Breast epithelium (tissue), 3 donors: ENCODE data around the gene EGFL7.

Experiments used
- POLR2A ChIP-seq: fragments of 450-650 bp; IDR thresholded peaks from one replicate; pipeline ENCODE4 v1.6.1; 2016; ENCODE audit warnings: antibody characterized with exemption, mild to moderate bottlenecking, moderate library complexity
- POLR2AphosphoS5 ChIP-seq, 3 donors: sonication (generic); formaldehyde crosslinking; IDR thresholded peaks; one replicate each; pipeline ENCODE4 v1.6.1; 2017; ENCODE audit warnings: antibody characterized with exemption in 3 of 3
- TF ChIP-seq, protein P1 (sequence below), 3 donors: fragments of 450-650 bp; IDR thresholded peaks; one replicate each; pipeline ENCODE4 v1.5.1; 2016 to 2017; ENCODE audit warnings: antibody characterized with exemption in 3 of 3, mild to moderate bottlenecking in 3 of 3, moderate library complexity in 3 of 3

DNA sequence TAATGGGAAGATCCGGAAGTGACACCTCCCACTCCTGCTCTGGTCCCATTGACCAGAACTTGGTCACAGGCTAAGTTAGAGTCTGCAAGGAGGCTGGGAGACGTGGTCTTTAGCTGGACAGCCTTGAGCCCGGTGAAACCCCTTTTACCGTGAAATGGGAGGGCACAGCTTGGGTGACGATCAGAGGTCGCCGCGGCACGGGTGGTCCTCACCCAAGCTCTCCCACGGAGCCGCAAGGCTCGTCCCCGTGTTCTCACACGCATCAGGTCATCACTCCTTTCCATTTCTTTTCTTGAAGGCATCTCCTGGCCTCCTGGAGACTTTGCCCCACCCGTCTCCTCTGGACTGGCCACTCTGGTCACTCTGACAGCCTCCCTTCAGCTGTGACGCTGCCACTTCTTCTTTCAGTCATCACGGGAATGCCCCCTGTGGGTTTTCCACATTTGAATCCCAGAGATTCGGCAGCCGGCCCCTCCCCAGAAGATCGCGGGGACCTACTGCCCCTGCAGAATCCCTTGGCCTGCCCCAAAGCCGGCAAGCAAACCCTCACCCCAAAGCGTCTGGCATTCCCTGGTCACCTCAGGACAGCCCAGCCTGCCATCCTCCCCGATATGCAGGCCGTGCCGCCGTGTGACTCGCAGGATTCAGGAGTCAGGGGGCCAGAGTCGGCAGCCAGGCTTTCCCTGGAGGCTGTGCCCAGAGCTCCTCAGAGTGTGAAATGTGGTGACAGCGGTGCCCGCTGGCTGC is 18.9 kb upstream of the EGFL7 start:
- TF ChIP-seq POLR2A (no peak), POLR2AphosphoS5 (IDR thresholded peaks at IDR 0.05) (no peak)
- TF ChIP-seq, protein P1, sequence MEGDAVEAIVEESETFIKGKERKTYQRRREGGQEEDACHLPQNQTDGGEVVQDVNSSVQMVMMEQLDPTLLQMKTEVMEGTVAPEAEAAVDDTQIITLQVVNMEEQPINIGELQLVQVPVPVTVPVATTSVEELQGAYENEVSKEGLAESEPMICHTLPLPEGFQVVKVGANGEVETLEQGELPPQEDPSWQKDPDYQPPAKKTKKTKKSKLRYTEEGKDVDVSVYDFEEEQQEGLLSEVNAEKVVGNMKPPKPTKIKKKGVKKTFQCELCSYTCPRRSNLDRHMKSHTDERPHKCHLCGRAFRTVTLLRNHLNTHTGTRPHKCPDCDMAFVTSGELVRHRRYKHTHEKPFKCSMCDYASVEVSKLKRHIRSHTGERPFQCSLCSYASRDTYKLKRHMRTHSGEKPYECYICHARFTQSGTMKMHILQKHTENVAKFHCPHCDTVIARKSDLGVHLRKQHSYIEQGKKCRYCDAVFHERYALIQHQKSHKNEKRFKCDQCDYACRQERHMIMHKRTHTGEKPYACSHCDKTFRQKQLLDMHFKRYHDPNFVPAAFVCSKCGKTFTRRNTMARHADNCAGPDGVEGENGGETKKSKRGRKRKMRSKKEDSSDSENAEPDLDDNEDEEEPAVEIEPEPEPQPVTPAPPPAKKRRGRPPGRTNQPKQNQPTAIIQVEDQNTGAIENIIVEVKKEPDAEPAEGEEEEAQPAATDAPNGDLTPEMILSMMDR (IDR thresholded peaks at IDR 0.05), result no peak
